Gastrocnemius medialis (tissue), 4 donors: ENCODE measurements around the gene CCR3.

Experiments used
- POLR2A ChIP-seq, 2 donors: fragments of 450-650 bp; IDR thresholded peaks; one replicate each; pipeline ENCODE4 v1.6.1; 2017; ENCODE audit warnings: antibody characterized with exemption in 2 of 2, mild to moderate bottlenecking in 2 of 2, moderate library complexity in 2 of 2
- TF ChIP-seq, protein P1 (sequence below), 5 experiments: fragments of 450-650 bp in 3 of 5; fragments of 200-600 bp in 2 of 5; sonication (generic) in 2 of 5; IDR thresholded peaks in 4 of 5; conservative IDR thresholded peaks in 1 of 5; 1 replicate in 4 of 5; 2 replicates in 1 of 5; pipeline ENCODE4 v1.5.1; 2016 to 2019; ENCODE audit warnings: antibody characterized with exemption in 5 of 5, mild to moderate bottlenecking in 3 of 5, moderate library complexity in 3 of 5

DNA sequence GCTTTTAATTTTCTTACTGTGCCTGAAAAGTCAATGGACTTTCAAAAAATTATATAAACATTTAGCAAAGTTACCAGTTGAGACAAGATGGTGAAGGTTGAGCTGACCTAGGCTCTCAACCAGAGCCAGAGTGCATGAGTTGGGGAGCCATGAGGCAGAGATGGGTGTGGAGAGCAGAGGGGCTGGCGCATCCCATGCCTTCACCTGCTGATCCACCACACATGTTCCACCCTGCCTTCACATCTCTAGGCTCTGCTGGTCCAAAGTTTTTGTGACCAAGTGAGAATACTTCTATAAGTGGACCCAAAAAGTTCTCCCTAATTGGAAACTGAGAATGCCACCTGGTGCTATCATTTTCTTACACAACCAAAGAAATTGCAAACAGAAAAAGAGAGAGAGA, 47.3 kb downstream of the CCR3 start:
- no peak for TF ChIP-seq POLR2A (IDR thresholded peaks at IDR 0.05)
- TF ChIP-seq, protein P1, sequence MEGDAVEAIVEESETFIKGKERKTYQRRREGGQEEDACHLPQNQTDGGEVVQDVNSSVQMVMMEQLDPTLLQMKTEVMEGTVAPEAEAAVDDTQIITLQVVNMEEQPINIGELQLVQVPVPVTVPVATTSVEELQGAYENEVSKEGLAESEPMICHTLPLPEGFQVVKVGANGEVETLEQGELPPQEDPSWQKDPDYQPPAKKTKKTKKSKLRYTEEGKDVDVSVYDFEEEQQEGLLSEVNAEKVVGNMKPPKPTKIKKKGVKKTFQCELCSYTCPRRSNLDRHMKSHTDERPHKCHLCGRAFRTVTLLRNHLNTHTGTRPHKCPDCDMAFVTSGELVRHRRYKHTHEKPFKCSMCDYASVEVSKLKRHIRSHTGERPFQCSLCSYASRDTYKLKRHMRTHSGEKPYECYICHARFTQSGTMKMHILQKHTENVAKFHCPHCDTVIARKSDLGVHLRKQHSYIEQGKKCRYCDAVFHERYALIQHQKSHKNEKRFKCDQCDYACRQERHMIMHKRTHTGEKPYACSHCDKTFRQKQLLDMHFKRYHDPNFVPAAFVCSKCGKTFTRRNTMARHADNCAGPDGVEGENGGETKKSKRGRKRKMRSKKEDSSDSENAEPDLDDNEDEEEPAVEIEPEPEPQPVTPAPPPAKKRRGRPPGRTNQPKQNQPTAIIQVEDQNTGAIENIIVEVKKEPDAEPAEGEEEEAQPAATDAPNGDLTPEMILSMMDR (IDR thresholded peaks at IDR 0.05 in 4 of 5, conservative IDR thresholded peaks at IDR 0.05 in 1 of 5), result no peak
